T-helper 2 cell (primary cell): ENCODE data around the gene ARTN.
A peak's percentile ranks its signal among the peaks of the same experiment; 100 is the strongest.

Experiments used
- DNase-seq, 5 experiments: peaks; one replicate each; pipeline versions ENCODE4 v3.0.0 to v3.0.0-alpha.2; 2012 to 2022

The ARTN gene

GRCh38 chr1:43947874-43948437, 14.4 kb downstream of the ARTN start:
- no peak for DNase-seq

GRCh38 chr1:43949678-43950077, 16.1 kb downstream of the ARTN start:
- no peak for DNase-seq

- no peak for DNase-seq
Measured at GRCh38 chr1:43951021-43951985, 17.7 kb downstream of the ARTN start.

GRCh38 chr1:43952731-43953346, 19.2 kb downstream of the ARTN start:
- DNase-seq = no peak

- no peak for DNase-seq
Measured at GRCh38 chr1:43953361-43953760, 19.8 kb downstream of the ARTN start.

GRCh38 chr1:43954036-43954435, 20.4 kb downstream of the ARTN start:
- DNase-seq = no peak

- no peak for DNase-seq
Measured at GRCh38 chr1:43956234-43956633, 22.6 kb downstream of the ARTN start.

GRCh38 chr1:43957407-43958040, 23.9 kb downstream of the ARTN start:
- DNase-seq = no peak

- DNase-seq = no peak
Measured at GRCh38 chr1:43958351-43959255, 25.0 kb downstream of the ARTN start.

GRCh38 chr1:43960798-43961197, 27.2 kb downstream of the ARTN start:
- DNase-seq = no peak

GRCh38 chr1:43961692-43962091, 28.1 kb downstream of the ARTN start:
- DNase-seq = no peak

- DNase-seq = no peak
Measured at GRCh38 chr1:43962324-43962723, 28.7 kb downstream of the ARTN start.

GRCh38 chr1:43963006-43963405, 29.4 kb downstream of the ARTN start:
- DNase-seq = no peak

GRCh38 chr1:43963890-43964289, 30.3 kb downstream of the ARTN start:
- DNase-seq = no peak

GRCh38 chr1:43965316-43965715, 31.7 kb downstream of the ARTN start:
- DNase-seq = no peak

GRCh38 chr1:43968348-43968948, 34.8 kb downstream of the ARTN start:
- peak in 1 of 5 experiments; percentile 23 for DNase-seq

GRCh38 chr1:43969416-43969745, 35.8 kb downstream of the ARTN start:
- no peak for DNase-seq

GRCh38 chr1:43969746-43970466, 36.3 kb downstream of the ARTN start, which contains the start of gene DPH2:
DPH2 (plus strand) TSS chr1:43970010; CDS start chr1:43970176, 166 bp downstream.
- peak; percentile 83 to 98 (median 94) for DNase-seq

GRCh38 chr1:43970502-43970901, 36.9 kb downstream of the ARTN start:
- DNase-seq = no peak

GRCh38 chr1:43970911-43971310, 37.3 kb downstream of the ARTN start:
- DNase-seq = no peak
